GM18907 (cell line): ENCODE data around the gene RSPH1.
"Not testable (repeated sequence)": the region's sequence is repeated elsewhere in the genome, so short reads cannot be mapped to it uniquely, and the experiment has no call there.

Experiments used
- ATAC-seq: cut with Tn5 transposase; IDR thresholded peaks from one replicate; pipeline ENCODE4 v1.9.1; 2021; ENCODE audit warnings: mild to moderate bottlenecking, moderate library complexity; ENCODE audit not compliant: unreplicated experiment

Gene RSPH1

GRCh38 chr21:42489991-42490390 is 6.0 kb downstream of the RSPH1 start:
- ATAC-seq, result no peak

- no peak for ATAC-seq
Observed at GRCh38 chr21:42489006-42489563, 6.9 kb downstream of the RSPH1 start.

- ATAC-seq, result no peak
Observed at GRCh38 chr21:42486531-42486930, 9.5 kb downstream of the RSPH1 start.

- ATAC-seq, result no peak
Observed at GRCh38 chr21:42486072-42486471, 10.0 kb downstream of the RSPH1 start.

- ATAC-seq, result no peak
Observed at GRCh38 chr21:42484966-42485365, 11.1 kb downstream of the RSPH1 start.

- no peak for ATAC-seq
Observed at GRCh38 chr21:42481169-42481568, 14.9 kb downstream of the RSPH1 start.

GRCh38 chr21:42480736-42481135 is 15.3 kb downstream of the RSPH1 start:
- no peak for ATAC-seq

GRCh38 chr21:42479582-42479981 is 16.4 kb downstream of the RSPH1 start:
- no peak for ATAC-seq

GRCh38 chr21:42478504-42478903 is 17.5 kb downstream of the RSPH1 start:
- ATAC-seq, result peak; percentile 50

GRCh38 chr21:42476388-42477331 is 19.4 kb downstream of the RSPH1 start:
- ATAC-seq, result no peak

GRCh38 chr21:42475526-42476387 is 20.3 kb downstream of the RSPH1 start:
- ATAC-seq, result no peak

- ATAC-seq, result no peak
Observed at GRCh38 chr21:42475036-42475435, 21.0 kb downstream of the RSPH1 start.

GRCh38 chr21:42474043-42474831 is 21.8 kb downstream of the RSPH1 start:
- ATAC-seq, result peak; percentile 48

GRCh38 chr21:42473498-42474042 is 22.5 kb downstream of the RSPH1 start:
- ATAC-seq, result no peak

- ATAC-seq, result no peak
Observed at GRCh38 chr21:42472521-42472920, 23.5 kb downstream of the RSPH1 start.

- no peak for ATAC-seq
Observed at GRCh38 chr21:42471716-42472330, 24.2 kb downstream of the RSPH1 start.

- no peak for ATAC-seq
Observed at GRCh38 chr21:42471206-42471605, 24.8 kb downstream of the RSPH1 start.

- ATAC-seq, result not testable (repeated sequence)
Observed at GRCh38 chr21:42469726-42470125, 26.3 kb downstream of the RSPH1 start.

GRCh38 chr21:42469272-42469671 is 26.8 kb downstream of the RSPH1 start:
- no peak for ATAC-seq
